Hepatocyte (in vitro differentiated cells): ENCODE measurements around the gene PRKAA2.

Experiments
- CTCF ChIP-seq: fragments of 200-600 bp; sonication (generic); IDR thresholded peaks from 2 replicates; pipeline ENCODE4 v1.5.1; 2016; ENCODE audit warnings: antibody characterized with exemption, mild to moderate bottlenecking; ENCODE audit not compliant: poor library complexity
- EZH2 ChIP-seq: fragments of 200-600 bp; sonication (generic); IDR thresholded peaks from 2 replicates; pipeline ENCODE4 v1.6.1; 2016; ENCODE audit warnings: antibody characterized with exemption, mild to moderate bottlenecking, borderline replicate concordance

GRCh38 chr1:56707379-56707778, 62.3 kb downstream of the PRKAA2 start:
- TF ChIP-seq CTCF (no peak), EZH2 (no peak)
